HEK293 (cell line): ENCODE measurements around the gene COL6A2.
A peak's percentile ranks its signal among the peaks of the same experiment; 100 is the strongest.

Experiments
- CTCF ChIA-PET: fragments of 350-600 bp; formaldehyde crosslinking; extraction: SDS; loops from one replicate; lab custom pipeline; 2021; ENCODE audit warnings: antibody characterized with exemption; lab: Yijun Ruan, JAX
- POLR2A ChIA-PET: fragments of 300-600 bp; formaldehyde crosslinking; extraction: SDS; loops from one replicate; lab custom pipeline; 2020; ENCODE audit warnings: antibody characterized with exemption, inconsistent platforms; lab: Yijun Ruan, JAX
- H3K27ac ChIP-seq: fragments of 200-500 bp; sonication (Bioruptor generic); 2 replicates; pipeline ENCODE4 v1.5.1; 2014; ENCODE audit warnings: low read depth, low read length, control low read depth, inconsistent platforms; ENCODE audit errors: extremely low read depth
- H3K36me3 ChIP-seq, 2 experiments: fragments of 200-500 bp in 1 of 2; sonication (Bioruptor generic) in 1 of 2; 1 replicate in 1 of 2; 2 replicates in 1 of 2; pipeline ENCODE4 v1.5.1; 2014 to 2017; ENCODE audit warnings: inconsistent platforms in 2 of 2, low read length in 2 of 2; ENCODE audit not compliant: control insufficient read depth in 2 of 2, insufficient read depth in 1 of 2
- H3K4me1 ChIP-seq: fragments of 200-500 bp; sonication (Bioruptor generic); 2 replicates; pipeline ENCODE4 v1.5.1; 2014; ENCODE audit warnings: mild to moderate bottlenecking, low read length, inconsistent platforms; ENCODE audit not compliant: control insufficient read depth, insufficient read depth
- H3K4me3 ChIP-seq: 2 replicates; pipeline ENCODE4 v1.5.1; 2011; ENCODE audit warnings: low read depth, mild to moderate bottlenecking, control low read depth, low read length, moderate library complexity
- H3K9me3 ChIP-seq: fragments of 200-500 bp; sonication (Bioruptor generic); 2 replicates; pipeline ENCODE4 v1.5.1; 2014; ENCODE audit warnings: low read depth, low read length, inconsistent platforms; ENCODE audit not compliant: control insufficient read depth, insufficient read depth
- BCL11B ChIP-seq: fragments of 450-650 bp; formaldehyde crosslinking; IDR thresholded peaks from 2 replicates; pipeline ENCODE4 v1.5.1; 2016; ENCODE audit warnings: low read depth, missing biosample characterization, missing genetic modification characterization
- HOXA7 ChIP-seq: sonication (generic); formaldehyde crosslinking; IDR thresholded peaks from 2 replicates; pipeline ENCODE4 v1.8.1; 2022; ENCODE audit warnings: missing genetic modification reagents, borderline replicate concordance
- KLF7 ChIP-seq: fragments of 450-650 bp; formaldehyde crosslinking; IDR thresholded peaks from 2 replicates; pipeline ENCODE4 v1.5.1; 2016; ENCODE audit warnings: missing biosample characterization, missing genetic modification characterization, borderline replicate concordance
- KLF8 ChIP-seq: fragments of 450-650 bp; formaldehyde crosslinking; IDR thresholded peaks from 2 replicates; pipeline ENCODE4 v1.5.1; 2016; ENCODE audit warnings: missing biosample characterization, missing genetic modification characterization
- PRDM1 ChIP-seq: fragments of 450-650 bp; formaldehyde crosslinking; IDR thresholded peaks from 2 replicates; pipeline ENCODE4; 2016; ENCODE audit warnings: missing biosample characterization, missing genetic modification characterization
- YY1 ChIP-seq: fragments of 450-650 bp; formaldehyde crosslinking; IDR thresholded peaks from 2 replicates; pipeline ENCODE4 v1.5.1; 2018; ENCODE audit warnings: missing biosample characterization, missing genetic modification characterization
- ZBTB21 ChIP-seq: fragments of 450-650 bp; formaldehyde crosslinking; IDR thresholded peaks from 2 replicates; pipeline ENCODE4 v1.5.1; 2017; ENCODE audit warnings: missing biosample characterization, missing genetic modification characterization
- ZBTB8A ChIP-seq: fragments of 450-650 bp; formaldehyde crosslinking; IDR thresholded peaks from 2 replicates; pipeline ENCODE4 v1.5.1; 2016; ENCODE audit warnings: missing biosample characterization, missing genetic modification characterization
- ZIC2 ChIP-seq: fragments of 450-650 bp; formaldehyde crosslinking; IDR thresholded peaks from 2 replicates; pipeline ENCODE4 v1.5.1; 2016; ENCODE audit warnings: missing biosample characterization, missing genetic modification characterization
- ZNF132 ChIP-seq: fragments of 450-650 bp; formaldehyde crosslinking; IDR thresholded peaks from 2 replicates; pipeline ENCODE4 v1.5.1; 2017; ENCODE audit warnings: missing biosample characterization, missing genetic modification characterization, borderline replicate concordance
- ZNF140 ChIP-seq: fragments of 450-650 bp; formaldehyde crosslinking; IDR thresholded peaks from 2 replicates; pipeline ENCODE4 v1.5.1; 2016; ENCODE audit warnings: missing biosample characterization, missing genetic modification characterization
- ZNF146 ChIP-seq: fragments of 450-650 bp; formaldehyde crosslinking; IDR thresholded peaks from 2 replicates; pipeline ENCODE4 v1.5.1; 2016; ENCODE audit warnings: missing biosample characterization, missing genetic modification characterization
- ZNF174 ChIP-seq: fragments of 450-650 bp; formaldehyde crosslinking; IDR thresholded peaks from 2 replicates; pipeline ENCODE4 v1.5.0; 2017; ENCODE audit warnings: missing biosample characterization, mild to moderate bottlenecking, missing genetic modification characterization
- ZNF202 ChIP-seq: fragments of 450-650 bp; formaldehyde crosslinking; IDR thresholded peaks from 2 replicates; pipeline ENCODE4 v1.5.1; 2016; ENCODE audit warnings: missing biosample characterization, missing genetic modification characterization, borderline replicate concordance
- ZNF426 ChIP-seq: fragments of 450-650 bp; formaldehyde crosslinking; IDR thresholded peaks from 2 replicates; pipeline ENCODE4 v1.5.1; 2017; ENCODE audit warnings: missing biosample characterization, missing genetic modification characterization, mild to moderate bottlenecking, inconsistent platforms, moderate library complexity
- ZNF510 ChIP-seq: fragments of 450-650 bp; formaldehyde crosslinking; IDR thresholded peaks from 2 replicates; pipeline ENCODE4 v1.5.1; 2018; ENCODE audit warnings: mild to moderate bottlenecking, missing genetic modification characterization, missing biosample characterization; ENCODE audit not compliant: insufficient replicate concordance
- ZNF514 ChIP-seq: fragments of 450-650 bp; formaldehyde crosslinking; IDR thresholded peaks from 2 replicates; pipeline ENCODE4 v1.5.1; 2016; ENCODE audit warnings: missing biosample characterization, missing genetic modification characterization
- ZNF624 ChIP-seq: fragments of 450-650 bp; formaldehyde crosslinking; IDR thresholded peaks from 2 replicates; pipeline ENCODE4 v1.5.1; 2017; ENCODE audit warnings: missing biosample characterization, missing genetic modification characterization
- ZNF654 ChIP-seq: fragments of 450-650 bp; formaldehyde crosslinking; IDR thresholded peaks from 2 replicates; pipeline ENCODE4 v1.5.1; 2016; ENCODE audit warnings: low read depth, missing biosample characterization, missing genetic modification characterization
- ZNF792 ChIP-seq: fragments of 450-650 bp; formaldehyde crosslinking; IDR thresholded peaks from 2 replicates; pipeline ENCODE4 v1.5.1; 2016; ENCODE audit warnings: missing biosample characterization, missing genetic modification characterization
- ZNF837 ChIP-seq: fragments of 450-650 bp; formaldehyde crosslinking; IDR thresholded peaks from 2 replicates; pipeline ENCODE4 v1.5.1; 2016; ENCODE audit warnings: missing biosample characterization, missing genetic modification characterization
- ZSCAN16 ChIP-seq: fragments of 450-650 bp; formaldehyde crosslinking; IDR thresholded peaks from 2 replicates; pipeline ENCODE4 v1.5.1; 2016; ENCODE audit warnings: missing biosample characterization, missing genetic modification characterization
- ZSCAN23 ChIP-seq: fragments of 450-650 bp; formaldehyde crosslinking; IDR thresholded peaks from 2 replicates; pipeline ENCODE4 v1.5.1; 2016; ENCODE audit warnings: missing biosample characterization, missing genetic modification characterization
- ZXDB ChIP-seq: fragments of 450-650 bp; formaldehyde crosslinking; IDR thresholded peaks from 2 replicates; pipeline ENCODE4 v1.5.1; 2016; ENCODE audit warnings: missing biosample characterization, missing genetic modification characterization
- TF ChIP-seq, protein P1 (sequence below): fragments of 450-650 bp; formaldehyde crosslinking; IDR thresholded peaks from 2 replicates; pipeline ENCODE4 v1.5.1; 2016; ENCODE audit warnings: missing biosample characterization, missing genetic modification characterization
- TF ChIP-seq, protein P2 (sequence below): fragments of 450-650 bp; formaldehyde crosslinking; IDR thresholded peaks from 2 replicates; pipeline ENCODE4 v1.5.1; 2016; ENCODE audit warnings: missing biosample characterization, missing genetic modification characterization
- TF ChIP-seq, protein P3 (sequence below): fragments of 450-650 bp; formaldehyde crosslinking; IDR thresholded peaks from 2 replicates; pipeline ENCODE4 v1.5.0; 2017; ENCODE audit warnings: missing biosample characterization, missing genetic modification characterization, borderline replicate concordance
- TF ChIP-seq, protein P4 (sequence below): fragments of 450-650 bp; formaldehyde crosslinking; IDR thresholded peaks from 2 replicates; pipeline ENCODE4 v1.5.1; 2017; ENCODE audit warnings: missing biosample characterization, missing genetic modification characterization

COL6A2 gene

DNA sequence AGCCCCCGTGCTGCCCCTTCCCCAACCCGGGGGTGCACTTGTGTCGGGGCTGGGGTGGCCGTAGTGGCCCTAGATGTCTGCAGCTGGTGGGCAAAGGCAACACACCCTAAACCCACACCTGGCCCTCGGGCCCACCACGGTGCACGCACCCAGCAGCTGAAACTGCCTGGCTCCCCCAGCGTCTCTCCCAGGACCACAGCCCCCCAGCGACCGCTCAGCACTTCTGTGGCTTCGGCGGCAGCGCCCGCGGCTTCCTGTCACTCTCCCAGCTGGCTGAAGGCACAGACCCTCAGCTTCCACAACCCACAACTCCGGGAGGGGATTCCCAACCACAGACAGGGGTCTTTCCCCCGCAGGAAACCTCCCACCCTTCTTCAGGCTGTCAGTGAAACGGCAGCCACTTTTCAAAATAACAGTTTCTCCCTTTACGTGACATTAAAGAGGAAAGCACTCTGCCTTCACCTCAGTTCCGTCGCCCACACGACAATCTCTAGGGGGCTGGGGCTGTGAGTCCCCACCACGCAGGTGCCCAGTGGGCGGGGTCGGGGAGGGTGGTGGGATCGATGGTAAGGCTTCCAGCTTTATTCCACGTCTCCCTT lies 40.7 kb upstream of the COL6A2 start:
- Histone ChIP-seq H3K4me1 (no peaks in the 10 kb centered on the region), H3K9me3 (no peaks in the 10 kb centered on the region), H3K36me3 (no peaks in the 10 kb centered on the region), H3K4me3 (no peak overlapping the region), H3K27ac (no peak overlapping the region)
- no peak for TF ChIP-seq ZNF174 (tag by site-specific recombination)
- CTCF ChIA-PET = no interaction called here
- POLR2A ChIA-PET = no interaction called here

DNA sequence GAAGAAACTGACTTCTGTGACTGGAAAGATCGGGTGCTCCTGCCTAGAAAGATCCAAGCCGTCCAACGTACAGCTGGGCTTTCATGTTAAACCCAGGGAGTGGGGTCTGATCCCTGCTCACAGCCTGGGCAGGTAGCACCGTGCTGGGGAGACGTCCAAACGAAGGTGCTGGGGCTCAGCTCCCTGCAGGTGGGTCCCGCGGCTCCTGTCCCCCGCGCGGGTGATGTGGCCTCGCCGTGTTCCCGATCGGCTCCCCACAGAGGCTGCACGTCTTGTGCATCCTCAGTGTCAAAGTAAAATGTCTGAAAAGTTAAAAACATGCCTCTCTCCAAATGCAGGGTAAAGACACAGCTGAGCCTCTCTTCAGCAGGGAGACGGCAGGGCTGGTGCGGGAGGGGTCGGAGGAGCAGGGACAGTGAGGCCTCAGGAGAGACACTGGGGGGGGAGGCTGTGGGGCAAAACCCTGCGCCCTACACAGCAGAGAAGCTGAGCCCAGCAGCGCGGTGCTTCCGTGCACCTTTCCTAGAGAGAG lies 40.1 kb upstream of the COL6A2 start:
- no peaks in the 10 kb centered on the region for H3K4me1 ChIP-seq
- no peak overlapping the region for H3K4me3 ChIP-seq
- no peaks in the 10 kb centered on the region for H3K36me3 ChIP-seq
- no peak overlapping the region for H3K27ac ChIP-seq
- no peak for TF ChIP-seq ZIC2 (tag by site-specific recombination)
- TF ChIP-seq, protein P1, sequence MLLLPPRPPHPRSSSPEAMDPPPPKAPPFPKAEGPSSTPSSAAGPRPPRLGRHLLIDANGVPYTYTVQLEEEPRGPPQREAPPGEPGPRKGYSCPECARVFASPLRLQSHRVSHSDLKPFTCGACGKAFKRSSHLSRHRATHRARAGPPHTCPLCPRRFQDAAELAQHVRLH (tag by site-specific recombination) = no peak
- no peak for TF ChIP-seq PRDM1 (tag by site-specific recombination)
- no peak for TF ChIP-seq BCL11B (tag by site-specific recombination)
- no peak for TF ChIP-seq ZNF174 (tag by site-specific recombination)
- no peak for TF ChIP-seq ZNF132
- no peak for TF ChIP-seq YY1
- TF ChIP-seq ZNF146 (tag by site-specific recombination) = no peak
- no peak for TF ChIP-seq ZNF140 (tag by site-specific recombination)
- no peak for TF ChIP-seq KLF8 (tag by site-specific recombination)
- TF ChIP-seq, protein P2, sequence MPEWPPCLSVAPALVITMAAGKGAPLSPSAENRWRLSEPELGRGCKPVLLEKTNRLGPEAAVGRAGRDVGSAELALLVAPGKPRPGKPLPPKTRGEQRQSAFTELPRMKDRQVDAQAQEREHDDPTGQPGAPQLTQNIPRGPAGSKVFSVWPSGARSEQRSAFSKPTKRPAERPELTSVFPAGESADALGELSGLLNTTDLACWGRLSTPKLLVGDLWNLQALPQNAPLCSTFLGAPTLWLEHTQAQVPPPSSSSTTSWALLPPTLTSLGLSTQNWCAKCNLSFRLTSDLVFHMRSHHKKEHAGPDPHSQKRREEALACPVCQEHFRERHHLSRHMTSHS (tag by site-specific recombination) = no peak
- no peak for TF ChIP-seq ZNF624 (tag by site-specific recombination)
- TF ChIP-seq ZBTB21 (tag by site-specific recombination) = no peak
- no peak for TF ChIP-seq ZBTB8A (tag by site-specific recombination)
- TF ChIP-seq ZSCAN23 (tag by site-specific recombination) = no peak
- no peak for TF ChIP-seq ZXDB (tag by site-specific recombination)
- TF ChIP-seq ZNF426 = no peak
- TF ChIP-seq ZNF792 = no peak
- CTCF ChIA-PET = no interaction called here
- H3K9me3 ChIP-seq = no peaks in the 10 kb centered on the region
- POLR2A ChIA-PET = no interaction called here

DNA sequence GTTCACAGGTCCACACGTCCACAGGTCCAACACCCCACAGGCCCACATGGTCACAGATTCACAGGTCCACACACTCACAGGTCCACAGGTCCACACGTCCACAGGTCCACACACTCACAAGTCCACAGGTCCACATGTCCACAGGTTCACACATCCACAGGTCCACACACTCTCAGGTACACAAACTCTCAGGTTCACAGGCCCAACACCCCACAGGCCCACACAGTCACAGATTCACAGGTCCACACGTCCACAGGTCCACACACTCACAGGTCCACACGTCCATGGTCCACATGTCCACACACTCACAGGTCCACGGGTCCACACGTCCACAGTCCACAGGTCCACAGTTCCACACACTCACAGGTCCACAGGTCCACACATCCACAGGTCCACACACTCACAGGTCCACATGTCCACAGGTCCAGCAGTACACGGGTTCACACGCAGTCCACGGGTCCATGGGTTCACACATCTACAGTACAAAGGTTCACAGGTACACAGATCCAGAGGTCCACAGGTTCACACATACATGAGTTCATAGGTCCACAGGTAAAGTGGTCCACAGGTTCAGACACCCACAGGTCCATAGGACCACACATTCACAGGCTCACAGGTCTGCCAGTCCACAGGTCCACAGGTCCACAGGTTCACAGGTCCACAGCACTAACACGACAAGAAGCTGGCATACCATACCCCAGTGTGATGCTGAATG lies 39.3 kb upstream of the COL6A2 start:
- CTCF ChIA-PET = no interaction called here
- POLR2A ChIA-PET = no interaction called here
- Histone ChIP-seq H3K36me3 (no peaks in the 10 kb centered on the region), H3K4me3 (no peak overlapping the region), H3K27ac (no peak overlapping the region), H3K4me1 (no peaks in the 10 kb centered on the region), H3K9me3 (no peaks in the 10 kb centered on the region)
- TF ChIP-seq ZNF202 (tag by site-specific recombination) (no peak), ZNF510 (tag by site-specific recombination) (no peak), ZNF514 (tag by site-specific recombination) (no peak), KLF7 (tag by site-specific recombination) (no peak), ZNF837 (tag by site-specific recombination) (no peak), ZNF654 (tag by site-specific recombination) (no peak), ZSCAN16 (no peak), HOXA7 (CRISPR knock-in tag) (no peak)
- TF ChIP-seq, protein P3, sequence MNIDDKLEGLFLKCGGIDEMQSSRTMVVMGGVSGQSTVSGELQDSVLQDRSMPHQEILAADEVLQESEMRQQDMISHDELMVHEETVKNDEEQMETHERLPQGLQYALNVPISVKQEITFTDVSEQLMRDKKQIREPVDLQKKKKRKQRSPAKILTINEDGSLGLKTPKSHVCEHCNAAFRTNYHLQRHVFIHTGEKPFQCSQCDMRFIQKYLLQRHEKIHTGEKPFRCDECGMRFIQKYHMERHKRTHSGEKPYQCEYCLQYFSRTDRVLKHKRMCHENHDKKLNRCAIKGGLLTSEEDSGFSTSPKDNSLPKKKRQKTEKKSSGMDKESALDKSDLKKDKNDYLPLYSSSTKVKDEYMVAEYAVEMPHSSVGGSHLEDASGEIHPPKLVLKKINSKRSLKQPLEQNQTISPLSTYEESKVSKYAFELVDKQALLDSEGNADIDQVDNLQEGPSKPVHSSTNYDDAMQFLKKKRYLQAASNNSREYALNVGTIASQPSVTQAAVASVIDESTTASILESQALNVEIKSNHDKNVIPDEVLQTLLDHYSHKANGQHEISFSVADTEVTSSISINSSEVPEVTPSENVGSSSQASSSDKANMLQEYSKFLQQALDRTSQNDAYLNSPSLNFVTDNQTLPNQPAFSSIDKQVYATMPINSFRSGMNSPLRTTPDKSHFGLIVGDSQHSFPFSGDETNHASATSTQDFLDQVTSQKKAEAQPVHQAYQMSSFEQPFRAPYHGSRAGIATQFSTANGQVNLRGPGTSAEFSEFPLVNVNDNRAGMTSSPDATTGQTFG (tag by site-specific recombination) = 0 out of 2 replicates have a peak, but pooled peaks have one; percentile 6
- TF ChIP-seq, protein P4, sequence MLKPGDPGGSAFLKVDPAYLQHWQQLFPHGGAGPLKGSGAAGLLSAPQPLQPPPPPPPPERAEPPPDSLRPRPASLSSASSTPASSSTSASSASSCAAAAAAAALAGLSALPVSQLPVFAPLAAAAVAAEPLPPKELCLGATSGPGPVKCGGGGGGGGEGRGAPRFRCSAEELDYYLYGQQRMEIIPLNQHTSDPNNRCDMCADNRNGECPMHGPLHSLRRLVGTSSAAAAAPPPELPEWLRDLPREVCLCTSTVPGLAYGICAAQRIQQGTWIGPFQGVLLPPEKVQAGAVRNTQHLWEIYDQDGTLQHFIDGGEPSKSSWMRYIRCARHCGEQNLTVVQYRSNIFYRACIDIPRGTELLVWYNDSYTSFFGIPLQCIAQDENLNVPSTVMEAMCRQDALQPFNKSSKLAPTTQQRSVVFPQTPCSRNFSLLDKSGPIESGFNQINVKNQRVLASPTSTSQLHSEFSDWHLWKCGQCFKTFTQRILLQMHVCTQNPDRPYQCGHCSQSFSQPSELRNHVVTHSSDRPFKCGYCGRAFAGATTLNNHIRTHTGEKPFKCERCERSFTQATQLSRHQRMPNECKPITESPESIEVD (tag by site-specific recombination) = no peak
